ENCODE measurements around the gene PDCD4.

GRCh38 chr10:110912374-110912773 lies 40.6 kb downstream of the PDCD4 start:
- TF ChIP-seq CTCF (conservative IDR thresholded peaks at IDR 0.05; ENCODE audit: low read depth, low read length), result no peak
- no peak for TF ChIP-seq EZH2phosphoT487 (IDR thresholded peaks at IDR 0.05; ENCODE audit: borderline replicate concordance, low read length)
